Heart left ventricle (tissue), 16 donors: ENCODE measurements around the gene FAM228B. TPM values are rescaled to one million over a fixed set of nuclear protein-coding genes. Genes with fewer than 3 reads are reported as not detected.

Source experiments
- ATAC-seq, 4 donors: fragments of 200-7000 bp; cut with Tn5 transposase; one replicate each; pipeline ENCODE4 v1.9.1; 2020 to 2022; ENCODE audit warnings: moderate library complexity in 4 of 4, mild to moderate bottlenecking in 3 of 4, moderate number of reproducible peaks in 1 of 4
- DNase-seq, 5 donors: peaks; one replicate each; pipeline ENCODE4 v3.0.0-alpha.2; 2020
- H3K27ac ChIP-seq, 12 donors: fragments of 200-600 bp; sonication (generic) in 4 of 12; one replicate each; pipeline versions ENCODE4 v1.5.0 to v1.8.0; 2016 to 2022; ENCODE audit warnings: mild to moderate bottlenecking in 2 of 12
- H3K27me3 ChIP-seq, 9 donors: fragments of 200-600 bp; sonication (generic) in 2 of 9; one replicate each; pipeline versions ENCODE4 v1.5.1 to v1.8.0; 2016 to 2022; ENCODE audit warnings: mild to moderate bottlenecking in 3 of 9
- H3K36me3 ChIP-seq, 9 donors: fragments of 200-600 bp; sonication (generic) in 2 of 9; one replicate each; pipeline versions ENCODE4 v1.5.0 to v1.8.0; 2018 to 2022; ENCODE audit warnings: mild to moderate bottlenecking in 2 of 9
- H3K4me1 ChIP-seq, 12 donors: fragments of 200-600 bp; sonication (generic) in 4 of 12; one replicate each; pipeline versions ENCODE4 v1.5.0 to v1.8.0; 2016 to 2022; ENCODE audit warnings: mild to moderate bottlenecking in 3 of 12
- H3K4me3 ChIP-seq, 12 donors: fragments of 200-600 bp; sonication (generic) in 4 of 12; one replicate each; pipeline versions ENCODE4 v1.5.0 to v1.8.0; 2017 to 2022; ENCODE audit warnings: mild to moderate bottlenecking in 9 of 12, moderate library complexity in 4 of 12
- H3K9me3 ChIP-seq, 12 donors: fragments of 200-600 bp; sonication (generic) in 4 of 12; one replicate each; pipeline versions ENCODE4 v1.5.0 to v1.8.0; 2016 to 2022; ENCODE audit warnings: mild to moderate bottlenecking in 1 of 12
- CTCF ChIP-seq, 12 donors: fragments of 200-600 bp; sonication (generic) in 4 of 12; IDR thresholded peaks; one replicate each; pipeline versions ENCODE4 v1.5.0 to v1.8.0; 2018 to 2022; ENCODE audit warnings: antibody characterized with exemption in 12 of 12, mild to moderate bottlenecking in 5 of 12
- POLR2A ChIP-seq, 2 donors: fragments of 450-650 bp; IDR thresholded peaks; one replicate each; pipeline ENCODE4 v1.6.1; 2017; ENCODE audit warnings: antibody characterized with exemption in 2 of 2, mild to moderate bottlenecking in 2 of 2, moderate library complexity in 2 of 2
- WGBS, 4 donors: extraction: QIAGEN DNeasy Blood & Tissue Kit in 2 of 4; methylation state at CpG; one replicate each; pipeline versions ENCODE4 v1.1.5 to v1.1.7; 2013 to 2018; 5-methylcytosine and 5-hydroxymethylcytosine counted together
- intact Hi-C, 10 donors: fragments of 100-400 bp; cut with DNase I; formaldehyde crosslinking; loops; one replicate each; pipeline versions ENCODE4 v1.11.1 to v1.14.2; 2022
- polyA plus RNA-seq, 2 donors: library from polyadenylated mRNA; stranded (reverse); fragments of 200-250 nt; gene quantifications; one replicate each; pipeline ENCODE4 v1.2.3, GENCODE V29; 2013
- total RNA-seq, 9 donors: library from RNA; depleted of rRNA in 2 of 9; stranded (reverse); fragments of >200 nt in 2 of 9; fragmentation: NEBNext Ultra II Directional in 3 of 9; extraction: Animal tissue kit (Norgen Biotek cat#: 25700) in 3 of 9; gene quantifications; one replicate each; pipeline versions ENCODE4 v1.1.0 to v1.2.4, GENCODE V29; 2016 to 2023
- donor health status: ischemic (EF 13 %, LVEDD 7.1; RV severe dilation, severe dysfunction).
- donor health status: healthy with polysubstance abuse.
- donor health status: DM: no; HTN: yes; CAD: no.
- donor health status: DM: no; HTN: no; CAD: no.
- donor health status: ischemic (EF 25% LVEDD 6.9; RV normal size, moderate dysfunction).
- donor health status: ischemic (EF 25% LVEDD 5.7; RV mildly dilated, moderate dysfunction).
- donor health status: healthy.
- donor health status: DM: yes; HTN: yes; CAD: no.
- donor health status: ischemic (EF 35%, LVEDD 5.7; RV mildly dilated, moderate dysfunction).
- donor health status: nonischemic (EF 11% LVEDD 7.7; RV severe dilation, severe dysfunction).
- donor health status: DM: yes; HTN: yes; CAD: no.
- donor health status: PGD.
- donor health status: ischemic (EF 29% LVEDD 5.4; RV normal size, mild dysfunction).
- donor health status: nonischemic (EF 23%, LVEDD 6.1; RV moderate dilation, normal function).

The FAM228B gene
- total and polyA plus RNA-seq, 11 donors: 5.4 to 36.9 (median 21.2) TPM

GRCh38 chr2:24077879-24078278 is 45.4 kb upstream of the FAM228B start:
- Histone ChIP-seq H3K9me3 (no peaks in the 10 kb centered on the region), H3K4me3 (peak overlapping the region in 7 of 12 donors; percentile 75 to 95 (median 82)), H3K27ac (peak overlapping the region in 8 of 12 donors; percentile 83 to 94 (median 88)), H3K36me3 (peaks cover 0 to 56% (median 45%) of the 10 kb centered on the region in 9 donors), H3K27me3 (no peaks in the 10 kb centered on the region), H3K4me1 (peaks cover 0 to 35% (median 15%) of the 10 kb centered on the region in 12 donors)
- 68 to 82% (median 72%) methylated on average over 2 of the region's 2 CpGs for WGBS, 4 donors
- intact Hi-C loops: loop anchor here in 5 of 10 donors (2.0 to 10.0 kb wide), 5 partner anchors 31 to 253 kb away; partner anchors contain the start of genes ATAD2B (in 4 of the 5) and WDCP (in 1 of the 5)
- TF ChIP-seq POLR2A (IDR thresholded peaks at IDR 0.05): no peak
- no peak for TF ChIP-seq CTCF (IDR thresholded peaks at IDR 0.05)
- DNase-seq: no peak
- ATAC-seq: no peak

GRCh38 chr2:24080701-24081100 is 42.6 kb upstream of the FAM228B start:
- 79 to 83% (median 81%) methylated on average over 2 of the region's 2 CpGs for WGBS, 4 donors
- DNase-seq (no peak), ATAC-seq (no peak)
- H3K9me3 ChIP-seq: no peaks in the 10 kb centered on the region
- H3K4me3 ChIP-seq: no peak overlapping the region
- no peaks in the 10 kb centered on the region for H3K27me3 ChIP-seq
- H3K4me1 ChIP-seq: peaks cover 0 to 39% (median 21%) of the 10 kb centered on the region in 12 donors
- H3K36me3 ChIP-seq: peaks cover 0 to 41% (median 33%) of the 10 kb centered on the region in 9 donors
- H3K27ac ChIP-seq: no peak overlapping the region
- TF ChIP-seq CTCF (IDR thresholded peaks at IDR 0.05) (no peak), POLR2A (IDR thresholded peaks at IDR 0.05) (no peak)
- intact Hi-C loops: loop anchor here in 7 of 10 donors (5.0 to 10.0 kb wide), 7 partner anchors 33 to 256 kb away; partner anchors contain the start of genes ATAD2B (in 3 of the 7), FKBP1B (in 1 of the 7) and WDCP (in 1 of the 7)

- TF ChIP-seq POLR2A (IDR thresholded peaks at IDR 0.05) (no peak), CTCF (IDR thresholded peaks at IDR 0.05) (no peak)
- Histone ChIP-seq H3K9me3 (no peaks in the 10 kb centered on the region), H3K27ac (peak overlapping the region in 11 of 12 donors; percentile 85 to 98 (median 92)), H3K4me3 (peak overlapping the region in 9 of 12 donors; percentile 53 to 81 (median 73)), H3K4me1 (peaks cover 0 to 28% (median 13%) of the 10 kb centered on the region in 12 donors), H3K27me3 (no peaks in the 10 kb centered on the region), H3K36me3 (peaks cover 0 to 47% (median 40%) of the 10 kb centered on the region in 9 donors)
- ATAC-seq: no peak
- no peak for DNase-seq
- WGBS, 4 donors: 81 to 89% (median 83%) methylated on average over 4 to 8 of the region's 8 CpGs
- intact Hi-C loops: loop anchor here in 7 of 10 donors (5.0 to 10.0 kb wide), 7 partner anchors 36 to 258 kb away; partner anchors contain the start of genes ATAD2B (in 3 of the 7), FKBP1B (in 1 of the 7) and WDCP (in 1 of the 7)
Measured at GRCh38 chr2:24082787-24083566, 40.3 kb upstream of the FAM228B start.
